ENCODE results near the gene CDK5RAP2. TPM values are rescaled to one million over a fixed set of nuclear protein-coding genes. Genes with fewer than 3 reads are reported as not detected.
A peak's percentile ranks its signal among the peaks of the same experiment; 100 is the strongest.

The CDK5RAP2 gene
- total and polyA plus RNA-seq, 9 of the 15 experiments (the other 6 are each of a cell fraction or from before 2014, with no cell fraction given): 19.9 to 68.8 (median 42.2) TPM

DNA sequence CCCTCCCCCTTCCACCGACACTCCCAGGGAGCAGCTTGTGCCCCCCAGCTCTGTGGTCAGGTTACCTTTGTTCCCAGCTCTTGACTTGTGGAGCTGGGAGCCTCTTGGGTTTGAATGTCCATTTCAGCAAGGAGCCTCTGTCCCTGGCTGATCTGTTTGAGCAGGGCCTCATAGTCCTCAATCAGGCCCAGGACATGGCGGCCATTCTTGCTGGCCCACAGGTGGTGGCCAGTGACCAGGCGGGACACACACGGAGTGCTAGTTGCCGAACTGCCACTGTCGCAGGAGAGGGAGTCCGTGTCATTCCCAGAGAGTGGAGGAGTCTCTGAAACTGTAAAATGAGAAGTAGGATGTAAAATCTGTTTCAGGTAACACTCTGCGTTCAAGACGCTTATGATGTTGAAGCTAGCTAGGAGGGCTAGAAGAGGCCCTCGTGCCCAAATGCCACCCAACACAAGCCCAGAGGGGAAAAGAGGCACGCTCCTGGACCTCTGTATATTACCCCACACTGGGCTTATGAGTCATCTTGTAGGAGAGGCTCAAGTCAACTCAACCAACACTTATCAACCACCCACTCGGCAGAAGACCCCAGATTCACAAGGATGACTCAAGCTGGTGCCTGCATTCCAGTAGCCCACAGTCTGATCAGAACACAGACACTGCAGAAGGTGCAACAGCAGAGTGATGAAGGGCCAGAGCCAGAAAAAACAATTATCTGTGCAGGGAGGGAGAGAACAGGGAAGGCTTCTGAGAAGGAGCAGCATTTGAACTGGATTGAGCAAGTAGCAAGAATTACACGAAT lies 177.0 kb downstream of the CDK5RAP2 start (continued):
- TF ChIP-seq, protein P1, sequence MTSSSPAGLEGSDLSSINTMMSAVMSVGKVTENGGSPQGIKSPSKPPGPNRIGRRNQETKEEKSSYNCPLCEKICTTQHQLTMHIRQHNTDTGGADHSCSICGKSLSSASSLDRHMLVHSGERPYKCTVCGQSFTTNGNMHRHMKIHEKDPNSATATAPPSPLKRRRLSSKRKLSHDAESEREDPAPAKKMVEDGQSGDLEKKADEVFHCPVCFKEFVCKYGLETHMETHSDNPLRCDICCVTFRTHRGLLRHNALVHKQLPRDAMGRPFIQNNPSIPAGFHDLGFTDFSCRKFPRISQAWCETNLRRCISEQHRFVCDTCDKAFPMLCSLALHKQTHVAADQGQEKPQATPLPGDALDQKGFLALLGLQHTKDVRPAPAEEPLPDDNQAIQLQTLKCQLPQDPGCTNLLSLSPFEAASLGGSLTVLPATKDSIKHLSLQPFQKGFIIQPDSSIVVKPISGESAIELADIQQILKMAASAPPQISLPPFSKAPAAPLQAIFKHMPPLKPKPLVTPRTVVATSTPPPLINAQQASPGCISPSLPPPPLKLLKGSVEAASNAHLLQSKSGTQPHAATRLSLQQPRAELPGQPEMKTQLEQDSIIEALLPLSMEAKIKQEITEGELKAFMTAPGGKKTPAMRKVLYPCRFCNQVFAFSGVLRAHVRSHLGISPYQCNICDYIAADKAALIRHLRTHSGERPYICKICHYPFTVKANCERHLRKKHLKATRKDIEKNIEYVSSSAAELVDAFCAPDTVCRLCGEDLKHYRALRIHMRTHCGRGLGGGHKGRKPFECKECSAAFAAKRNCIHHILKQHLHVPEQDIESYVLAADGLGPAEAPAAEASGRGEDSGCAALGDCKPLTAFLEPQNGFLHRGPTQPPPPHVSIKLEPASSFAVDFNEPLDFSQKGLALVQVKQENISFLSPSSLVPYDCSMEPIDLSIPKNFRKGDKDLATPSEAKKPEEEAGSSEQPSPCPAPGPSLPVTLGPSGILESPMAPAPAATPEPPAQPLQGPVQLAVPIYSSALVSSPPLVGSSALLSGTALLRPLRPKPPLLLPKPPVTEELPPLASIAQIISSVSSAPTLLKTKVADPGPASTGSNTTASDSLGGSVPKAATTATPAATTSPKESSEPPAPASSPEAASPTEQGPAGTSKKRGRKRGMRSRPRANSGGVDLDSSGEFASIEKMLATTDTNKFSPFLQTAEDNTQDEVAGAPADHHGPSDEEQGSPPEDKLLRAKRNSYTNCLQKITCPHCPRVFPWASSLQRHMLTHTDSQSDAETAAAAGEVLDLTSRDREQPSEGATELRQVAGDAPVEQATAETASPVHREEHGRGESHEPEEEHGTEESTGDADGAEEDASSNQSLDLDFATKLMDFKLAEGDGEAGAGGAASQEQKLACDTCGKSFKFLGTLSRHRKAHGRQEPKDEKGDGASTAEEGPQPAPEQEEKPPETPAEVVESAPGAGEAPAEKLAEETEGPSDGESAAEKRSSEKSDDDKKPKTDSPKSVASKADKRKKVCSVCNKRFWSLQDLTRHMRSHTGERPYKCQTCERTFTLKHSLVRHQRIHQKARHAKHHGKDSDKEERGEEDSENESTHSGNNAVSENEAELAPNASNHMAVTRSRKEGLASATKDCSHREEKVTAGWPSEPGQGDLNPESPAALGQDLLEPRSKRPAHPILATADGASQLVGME (CRISPR knock-in tag; IDR thresholded peaks at IDR 0.05): no peak
- no peak for TF ChIP-seq ZNF707 (CRISPR knock-in tag; conservative IDR thresholded peaks at IDR 0.05)
- TF ChIP-seq ZNF143 (CRISPR knock-in tag; IDR thresholded peaks at IDR 0.05): no peak
- peak; percentile 66; the same call in 1 of the 2 replicates for TF ChIP-seq MTA1 (IDR thresholded peaks at IDR 0.05; ENCODE audit: borderline replicate concordance)
- no peak for TF ChIP-seq ZNF79 (CRISPR knock-in tag; IDR thresholded peaks at IDR 0.05; ENCODE audit: low read depth)
- TF ChIP-seq BCOR (IDR thresholded peaks at IDR 0.05): 0 out of 2 replicates have a peak, but pooled peaks have one; percentile 9
- peak in 1 of 2 experiments; percentile 75; a peak in 1 of 4 replicates for TF ChIP-seq HDAC1 (IDR thresholded peaks at IDR 0.05)
- peak; percentile 94 for TF ChIP-seq FOSL1 (tag; conservative IDR thresholded peaks at IDR 0.05)
- TF ChIP-seq CTBP1 (IDR thresholded peaks at IDR 0.05; ENCODE audit: borderline replicate concordance): peak; percentile 52; the same call in 1 of the 2 replicates
- peak; percentile 88; the same call in 1 of the 2 replicates for TF ChIP-seq SMARCE1 (IDR thresholded peaks at IDR 0.05)
- peak; percentile 61 for TF ChIP-seq ZFP36 (IDR thresholded peaks at IDR 0.05; ENCODE audit: low read depth, low read length, partially characterized antibody)
- TF ChIP-seq ZNF449 (CRISPR knock-in tag; IDR thresholded peaks at IDR 0.05): no peak

Data from K562 (cell line).